ENCODE measurements around the gene ERCC6.

- TF ChIP-seq NFYB (IDR thresholded peaks at IDR 0.05; ENCODE audit: insufficient read depth, low read depth, low read length) (no peak), TAF1 (IDR thresholded peaks at IDR 0.05; ENCODE audit: borderline replicate concordance, low read depth, low read length) (no peak), POLR2AphosphoS5 (IDR thresholded peaks at IDR 0.05; ENCODE audit: low read length) (no peak)
Measured at GRCh38 chr10:49521062-49521461, 17.9 kb downstream of the ERCC6 start.

Measured in GM12878 (cell line).